ENCODE measurements around the gene CYB5D1.

The CYB5D1 gene

GRCh38 chr17:7845359-7846062, 12.3 kb upstream of the CYB5D1 start:
- no peak for TF ChIP-seq CTCF (IDR thresholded peaks at IDR 0.05; ENCODE audit: low read depth, low read length, missing control alignments)
- peak overlapping the region; percentile 70 for H3K4me3 ChIP-seq (ENCODE audit: low read depth, low read length)
- DNase-seq (ENCODE audit: low read depth) = no peak
- in situ Hi-C loops (cut with HindIII; ENCODE audit: low sequenced_read_pairs) = no loop called here

- TF ChIP-seq CTCF (IDR thresholded peaks at IDR 0.05; ENCODE audit: low read depth, low read length, missing control alignments) = no peak
- DNase-seq (ENCODE audit: low read depth) = no peak
- no peak overlapping the region for H3K4me3 ChIP-seq (ENCODE audit: low read depth, low read length)
- in situ Hi-C loops (cut with HindIII; ENCODE audit: low sequenced_read_pairs) = no loop called here
Measured at GRCh38 chr17:7846063-7846735, 11.6 kb upstream of the CYB5D1 start.

GRCh38 chr17:7846765-7847661, 10.8 kb upstream of the CYB5D1 start:
- TF ChIP-seq CTCF (IDR thresholded peaks at IDR 0.05; ENCODE audit: low read depth, low read length, missing control alignments) = no peak
- H3K4me3 ChIP-seq (ENCODE audit: low read depth, low read length) = no peak overlapping the region
- no peak for DNase-seq (ENCODE audit: low read depth)
- in situ Hi-C loops (cut with HindIII; ENCODE audit: low sequenced_read_pairs) = no loop called here

- DNase-seq (ENCODE audit: low read depth) = no peak
- in situ Hi-C loops (cut with HindIII; ENCODE audit: low sequenced_read_pairs) = no loop called here
- no peak for TF ChIP-seq CTCF (IDR thresholded peaks at IDR 0.05; ENCODE audit: low read depth, low read length, missing control alignments)
- no peak overlapping the region for H3K4me3 ChIP-seq (ENCODE audit: low read depth, low read length)
Measured at GRCh38 chr17:7848131-7848579, 9.6 kb upstream of the CYB5D1 start.

GRCh38 chr17:7848739-7849129, 9.1 kb upstream of the CYB5D1 start:
- H3K4me3 ChIP-seq (ENCODE audit: low read depth, low read length) = no peak overlapping the region
- TF ChIP-seq CTCF (IDR thresholded peaks at IDR 0.05; ENCODE audit: low read depth, low read length, missing control alignments) = no peak
- in situ Hi-C loops (cut with HindIII; ENCODE audit: low sequenced_read_pairs) = no loop called here
- DNase-seq (ENCODE audit: low read depth) = no peak

GRCh38 chr17:7849130-7849750, 8.6 kb upstream of the CYB5D1 start:
- in situ Hi-C loops (cut with HindIII; ENCODE audit: low sequenced_read_pairs) = no loop called here

More at GRCh38 chr17:7849130-7849750, 8.6 kb upstream of the CYB5D1 start:
- no peak for TF ChIP-seq CTCF (IDR thresholded peaks at IDR 0.05; ENCODE audit: low read depth, low read length, missing control alignments)
- DNase-seq (ENCODE audit: low read depth) = no peak
- H3K4me3 ChIP-seq (ENCODE audit: low read depth, low read length) = no peak overlapping the region
